Calu3 (cell line): ENCODE results near the gene FMN1. TPM values are rescaled to one million over a fixed set of nuclear protein-coding genes. Genes with fewer than 3 reads are reported as not detected.
"Not testable (repeated sequence)": the region's sequence is repeated elsewhere in the genome, so short reads cannot be mapped to it uniquely, and the experiment has no call there.

Experiments
- BruUV-seq: library from RNA; stranded (reverse); fragments of 400-500 nt; replicated peaks from 2 replicates; lab custom pipeline; 2021; lab: Mats Ljungman, UMichigan
- CTCF ChIA-PET: fragments of 300-600 bp; sonication (Branson Sonifier 250); formaldehyde crosslinking; loops from one replicate; lab custom pipeline; 2022; ENCODE audit warnings: antibody characterized with exemption; lab: Charles Lee
- DNase-seq: peaks from one replicate; pipeline ENCODE4 v3.0.0; 2022
- H3K27ac Mint-ChIP-seq: one replicate; pipeline ENCODE4 v1.8.0; 2022; ENCODE audit warnings: mixed read lengths; ENCODE audit not compliant: unreplicated experiment
- H3K27me3 Mint-ChIP-seq: one replicate; pipeline ENCODE4 v1.8.0; 2022; ENCODE audit warnings: mixed read lengths; ENCODE audit not compliant: unreplicated experiment
- H3K36me3 Mint-ChIP-seq: one replicate; pipeline ENCODE4 v1.8.0; 2022; ENCODE audit warnings: mild to moderate bottlenecking, moderate library complexity, mixed read lengths; ENCODE audit not compliant: insufficient read depth, unreplicated experiment
- H3K4me1 Mint-ChIP-seq: one replicate; pipeline ENCODE4 v1.8.0; 2022; ENCODE audit warnings: mild to moderate bottlenecking, low read depth, mixed read lengths; ENCODE audit not compliant: unreplicated experiment
- H3K4me3 Mint-ChIP-seq: one replicate; pipeline ENCODE4 v1.8.0; 2022; ENCODE audit warnings: mild to moderate bottlenecking, low read depth, moderate library complexity, mixed read lengths; ENCODE audit not compliant: unreplicated experiment
- H3K9me3 Mint-ChIP-seq: one replicate; pipeline ENCODE4 v1.8.0; 2022; ENCODE audit warnings: low read depth, mixed read lengths; ENCODE audit not compliant: unreplicated experiment
- CTCF ChIP-seq: fragments of 200-600 bp; IDR thresholded peaks from one replicate; pipeline ENCODE4 v1.8.0; 2022; ENCODE audit warnings: antibody characterized with exemption; ENCODE audit not compliant: unreplicated experiment
- intact Hi-C: fragments of 100-400 bp; cut with micrococcal nuclease; formaldehyde crosslinking; loops from one replicate; pipeline ENCODE4 v1.10.0; 2022; ENCODE audit not compliant: unreplicated experiment
- total RNA-seq: library from RNA; stranded (reverse); gene quantifications from 2 replicates; pipeline ENCODE4 v1.2.3, GENCODE V29; 2022

The FMN1 gene
- total RNA-seq, 1 experiment from 2014 or later, result 7.1 TPM

DNA sequence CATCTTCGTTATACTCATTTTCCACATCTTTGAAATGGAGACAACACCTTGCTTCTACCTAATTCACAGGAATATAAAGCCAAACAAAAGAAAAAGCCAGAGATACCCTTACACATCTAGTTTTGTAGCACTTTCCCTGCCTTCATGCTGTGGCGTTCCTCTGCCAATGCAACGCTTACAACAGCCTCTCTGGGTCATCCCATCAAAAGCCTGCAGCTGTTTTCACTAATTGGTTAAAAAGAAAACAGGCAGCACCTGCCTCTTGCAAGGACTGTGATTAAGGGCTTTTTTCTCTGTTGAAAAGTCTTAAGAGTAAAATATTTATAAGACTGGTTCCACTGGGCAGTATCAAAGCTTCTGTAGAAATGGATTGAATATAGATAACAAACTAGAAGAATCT is 120.3 kb downstream of the FMN1 start:
- Mint-ChIP-seq H3K4me1 (peaks cover under 1% of the 10 kb centered on the region), H3K4me3 (no peak overlapping the region), H3K27me3 (no peaks in the 10 kb centered on the region), H3K9me3 (no peaks in the 10 kb centered on the region), H3K36me3 (no peaks in the 10 kb centered on the region), H3K27ac (no peak overlapping the region)
- no TSS peak for BruUV-seq
- intact Hi-C loops, result no loop called here
- DNase-seq, result no peak
- TF ChIP-seq CTCF, result no peak
- CTCF ChIA-PET, result no interaction called here

GRCh38 chr15:33071451-33071850 is 123.1 kb downstream of the FMN1 start:
- H3K4me3 Mint-ChIP-seq, result no peak overlapping the region
- BruUV-seq, result no TSS peak
- no peak for DNase-seq
- intact Hi-C loops, result no loop called here
- CTCF ChIA-PET, result no interaction called here
- peaks cover 15% of the 10 kb centered on the region for H3K36me3 Mint-ChIP-seq
- H3K27ac Mint-ChIP-seq, result no peak overlapping the region
- peaks cover 19% of the 10 kb centered on the region for H3K4me1 Mint-ChIP-seq
- no peaks in the 10 kb centered on the region for H3K9me3 Mint-ChIP-seq
- no peak for TF ChIP-seq CTCF
- no peaks in the 10 kb centered on the region for H3K27me3 Mint-ChIP-seq

- BruUV-seq, CTCF ChIA-PET, H3K4me3 Mint-ChIP-seq, intact Hi-C loops, H3K9me3 Mint-ChIP-seq, H3K27me3 Mint-ChIP-seq, DNase-seq, H3K27ac Mint-ChIP-seq: not testable (repeated sequence)
- Mint-ChIP-seq H3K4me1 (peaks cover 20% of the 10 kb centered on the region), H3K36me3 (peaks cover 15% of the 10 kb centered on the region)
These were observed 124.6 kb downstream of the FMN1 start for GRCh38 chr15:33069903-33070302.

- no TSS peak for BruUV-seq
- TF ChIP-seq CTCF, result no peak
- H3K27me3 Mint-ChIP-seq, result no peaks in the 10 kb centered on the region
- CTCF ChIA-PET, result no interaction called here
- H3K4me1 Mint-ChIP-seq, result peaks cover 27% of the 10 kb centered on the region
- H3K27ac Mint-ChIP-seq, result peak overlapping the region; percentile 96
- no peak for DNase-seq
- H3K4me3 Mint-ChIP-seq, result peak overlapping the region; percentile 86
- peaks cover 15% of the 10 kb centered on the region for H3K36me3 Mint-ChIP-seq
- no peaks in the 10 kb centered on the region for H3K9me3 Mint-ChIP-seq
- intact Hi-C loops, result no loop called here
These were observed 125.4 kb downstream of the FMN1 start for GRCh38 chr15:33069161-33069560.

DNA sequence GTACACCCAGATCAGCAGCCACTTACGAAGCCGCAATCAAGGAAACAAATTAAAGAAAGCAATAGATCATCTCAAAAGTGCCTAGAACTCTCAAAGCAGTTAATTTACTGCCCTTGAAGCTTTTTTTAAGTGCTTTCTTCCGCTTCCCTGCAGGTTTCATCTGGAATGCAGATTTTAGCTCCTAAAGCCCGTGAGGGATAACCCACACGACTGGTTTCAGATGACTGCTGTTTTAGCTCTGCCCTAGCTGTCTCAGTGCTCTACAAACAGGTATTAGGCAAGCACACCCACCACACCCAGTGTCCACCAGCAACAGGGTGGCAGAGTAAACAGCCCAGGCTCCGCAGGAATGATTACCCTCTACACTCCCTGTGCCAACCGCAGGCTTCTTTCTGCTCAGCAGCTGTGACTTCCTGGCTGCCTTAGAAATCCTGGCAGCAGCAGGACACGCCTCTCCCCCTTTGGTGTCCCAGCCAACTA is 126.0 kb downstream of the FMN1 start:
- H3K27ac Mint-ChIP-seq, result peak overlapping the region; percentile 96
- no peaks in the 10 kb centered on the region for H3K27me3 Mint-ChIP-seq
- CTCF ChIA-PET, result no interaction called here
- intact Hi-C loops, result no loop called here
- no TSS peak for BruUV-seq
- H3K4me3 Mint-ChIP-seq, result peak overlapping the region; percentile 86
- H3K36me3 Mint-ChIP-seq, result peaks cover 15% of the 10 kb centered on the region
- peak; percentile 71 for DNase-seq
- no peaks in the 10 kb centered on the region for H3K9me3 Mint-ChIP-seq
- peaks cover 27% of the 10 kb centered on the region for H3K4me1 Mint-ChIP-seq
- TF ChIP-seq CTCF, result no peak
